BJ (cell line): Measurements from ENCODE around the gene WWOX. TPM values are rescaled to one million over a fixed set of nuclear protein-coding genes. Genes with fewer than 3 reads are reported as not detected.

Experiments
- CTCF ChIA-PET: fragments of 350-600 bp; formaldehyde crosslinking; extraction: SDS; loops from one replicate; lab custom pipeline; 2021; ENCODE audit warnings: antibody characterized with exemption, inconsistent platforms; lab: Yijun Ruan, JAX
- POLR2A ChIA-PET: fragments of 300-600 bp; sonication (Branson Sonifier 250); formaldehyde crosslinking; extraction: SDS; loops from one replicate; lab custom pipeline; 2021; ENCODE audit warnings: antibody characterized with exemption; lab: Charles Lee
- DNase-seq: peaks from one replicate; pipeline ENCODE4 v3.0.0-alpha.2; 2011; ENCODE audit warnings: low read depth
- H3K27me3 ChIP-seq: 2 replicates; pipeline ENCODE4 v1.6.0; 2011; ENCODE audit warnings: low read length; ENCODE audit not compliant: control insufficient read depth, insufficient read depth
- H3K36me3 ChIP-seq: 2 replicates; pipeline ENCODE4 v1.5.1; 2011; ENCODE audit warnings: low read length; ENCODE audit not compliant: control insufficient read depth, insufficient read depth
- H3K4me3 ChIP-seq: 2 replicates; pipeline ENCODE4 v1.5.1; 2011; ENCODE audit warnings: low read depth, mild to moderate bottlenecking, control low read depth, low read length
- CTCF ChIP-seq: IDR thresholded peaks from 2 replicates; pipeline ENCODE4 v1.5.1; 2011; ENCODE audit warnings: low read depth, mild to moderate bottlenecking, control low read depth, inconsistent platforms, low read length, moderate library complexity; ENCODE audit not compliant: insufficient read depth
- polyA plus RNA-seq: library from polyadenylated mRNA; depleted of rRNA; stranded (reverse); fragments of >200 nt; gene quantifications from 2 replicates; pipeline ENCODE4 v1.2.3, GENCODE V29; 2011

WWOX gene
- polyA plus RNA-seq, 1 experiment = 3.1 TPM

- POLR2A ChIA-PET = no interaction called here
- H3K36me3 ChIP-seq = no peaks in the 10 kb centered on the region
- CTCF ChIA-PET = no interaction called here
- TF ChIP-seq CTCF = no peak
- no peak overlapping the region for H3K4me3 ChIP-seq
- no peak for DNase-seq
- no peaks in the 10 kb centered on the region for H3K27me3 ChIP-seq
These were observed 2.7 kb downstream of the WWOX start for GRCh38 chr16:78102122-78102660.

- ChIA-PET POLR2A (no interaction called here), CTCF (no interaction called here)
- Histone ChIP-seq H3K27me3 (no peaks in the 10 kb centered on the region), H3K4me3 (no peak overlapping the region), H3K36me3 (no peaks in the 10 kb centered on the region)
- TF ChIP-seq CTCF = no peak
- DNase-seq = no peak
These were observed 3.4 kb downstream of the WWOX start for GRCh38 chr16:78102865-78103264.

GRCh38 chr16:78105517-78105916, 6.1 kb downstream of the WWOX start:
- ChIA-PET POLR2A (no interaction called here), CTCF (no interaction called here)
- H3K36me3 ChIP-seq = no peaks in the 10 kb centered on the region
- DNase-seq = no peak
- TF ChIP-seq CTCF = no peak
- H3K4me3 ChIP-seq = no peak overlapping the region
- no peaks in the 10 kb centered on the region for H3K27me3 ChIP-seq

GRCh38 chr16:78106686-78107085, 7.2 kb downstream of the WWOX start:
- CTCF ChIA-PET = no interaction called here
- POLR2A ChIA-PET = no interaction called here
- Histone ChIP-seq H3K27me3 (no peaks in the 10 kb centered on the region), H3K36me3 (no peaks in the 10 kb centered on the region), H3K4me3 (no peak overlapping the region)
- DNase-seq = no peak
- TF ChIP-seq CTCF = no peak

- POLR2A ChIA-PET = no interaction called here
- H3K36me3 ChIP-seq = no peaks in the 10 kb centered on the region
- CTCF ChIA-PET = interaction anchor here (0.7 to 1.9 kb wide), 2 partner anchors 8 to 1721 kb away, joined by 3 to 4 read pairs; no protein-coding TSS in a partner anchor
These were observed 9.0 kb downstream of the WWOX start for GRCh38 chr16:78108451-78108850.

More at GRCh38 chr16:78108451-78108850, 9.0 kb downstream of the WWOX start:
- no peak for DNase-seq
- Histone ChIP-seq H3K4me3 (no peak overlapping the region), H3K27me3 (no peaks in the 10 kb centered on the region)
- no peak for TF ChIP-seq CTCF
